H9 (cell line): Measurements from ENCODE around the gene OR5H15. TPM values are rescaled to one million over a fixed set of nuclear protein-coding genes. Genes with fewer than 3 reads are reported as not detected.

ENCODE experiments used
- DNase-seq: peaks from one replicate; pipeline ENCODE4 v3.0.0-alpha.2; 2017
- H2AFZ ChIP-seq: one replicate; pipeline ENCODE4 v1.6.1; 2013; ENCODE audit warnings: mild to moderate bottlenecking, low read length, control low read depth, moderate library complexity
- H2AK5ac ChIP-seq: 2 replicates; pipeline ENCODE4 v1.6.1; 2013; ENCODE audit warnings: low read length, control low read depth, mixed read lengths; ENCODE audit not compliant: insufficient read length
- H2BK120ac ChIP-seq: one replicate; pipeline ENCODE4 v1.6.1; 2013; ENCODE audit warnings: low read depth, mild to moderate bottlenecking, low read length, control low read depth, inconsistent platforms; ENCODE audit not compliant: poor library complexity, severe bottlenecking
- H2BK12ac ChIP-seq: 2 replicates; pipeline ENCODE4 v1.6.1; 2013; ENCODE audit warnings: low read length, control low read depth, mixed read lengths, low read depth; ENCODE audit not compliant: insufficient read length
- H2BK15ac ChIP-seq: 2 replicates; pipeline ENCODE4 v1.6.1; 2013; ENCODE audit warnings: low read depth, low read length, control low read depth
- H2BK20ac ChIP-seq: one replicate; pipeline ENCODE4 v1.6.1; 2013; ENCODE audit warnings: low read depth, mild to moderate bottlenecking, low read length, control low read depth, inconsistent platforms; ENCODE audit not compliant: poor library complexity, severe bottlenecking
- H2BK5ac ChIP-seq: 2 replicates; pipeline ENCODE4 v1.6.1; 2013; ENCODE audit warnings: low read length, control low read depth, mixed read lengths; ENCODE audit not compliant: insufficient read length
- H3K14ac ChIP-seq: 2 replicates; pipeline ENCODE4 v1.6.1; 2013; ENCODE audit warnings: low read length, control low read depth; ENCODE audit not compliant: insufficient read depth
- H3K18ac ChIP-seq: 2 replicates; pipeline ENCODE4 v1.6.1; 2013; ENCODE audit warnings: low read depth, mild to moderate bottlenecking, mixed read lengths, low read length, control low read depth; ENCODE audit not compliant: insufficient read length
- H3K23ac ChIP-seq: 2 replicates; pipeline ENCODE4 v1.6.1; 2013; ENCODE audit warnings: low read length, control low read depth, mixed read lengths, low read depth; ENCODE audit not compliant: insufficient read length
- H3K23me2 ChIP-seq: 2 replicates; pipeline ENCODE4 v1.6.1; 2013; ENCODE audit warnings: low read depth, mild to moderate bottlenecking, mixed read lengths, low read length, control low read depth; ENCODE audit not compliant: insufficient read length, poor library complexity, severe bottlenecking
- H3K27ac ChIP-seq: 2 replicates; pipeline ENCODE4 v1.5.1; 2013; ENCODE audit warnings: low read length, control low read depth, mixed read lengths, low read depth; ENCODE audit not compliant: insufficient read length
- H3K27me3 ChIP-seq: 2 replicates; pipeline ENCODE4 v1.6.1; 2013; ENCODE audit warnings: low read length, control low read depth, inconsistent platforms; ENCODE audit not compliant: insufficient read depth
- H3K4ac ChIP-seq: 2 replicates; pipeline ENCODE4 v1.6.1; 2013; ENCODE audit warnings: low read depth, mild to moderate bottlenecking, control low read depth, inconsistent platforms, low read length, moderate library complexity
- H3K4me1 ChIP-seq: 2 replicates; pipeline ENCODE4 v1.6.1; 2013; ENCODE audit warnings: low read length, control low read depth, inconsistent platforms; ENCODE audit not compliant: insufficient read depth
- H3K4me2 ChIP-seq: 2 replicates; pipeline ENCODE4 v1.6.1; 2013; ENCODE audit warnings: low read length, control low read depth, mixed read lengths; ENCODE audit not compliant: insufficient read length, insufficient read depth
- H3K56ac ChIP-seq: 2 replicates; pipeline ENCODE4 v1.6.1; 2013; ENCODE audit warnings: low read depth, mild to moderate bottlenecking, mixed read lengths, low read length, control low read depth; ENCODE audit not compliant: insufficient read length
- H3K79me1 ChIP-seq: 2 replicates; pipeline ENCODE4 v1.6.1; 2013; ENCODE audit warnings: low read depth, mild to moderate bottlenecking, moderate library complexity, low read length, control low read depth, inconsistent platforms; ENCODE audit not compliant: insufficient read depth, poor library complexity, severe bottlenecking
- H3K79me2 ChIP-seq: 2 replicates; pipeline ENCODE4 v1.6.1; 2013; ENCODE audit warnings: low read length, control low read depth, inconsistent platforms; ENCODE audit not compliant: insufficient read depth
- H3K9ac ChIP-seq: 2 replicates; pipeline ENCODE4 v1.6.1; 2013; ENCODE audit warnings: low read length, control low read depth, mixed read lengths; ENCODE audit not compliant: insufficient read length; ENCODE audit errors: extremely low read depth
- H3K9me3 ChIP-seq: one replicate; pipeline ENCODE4 v1.6.1; 2013; ENCODE audit warnings: low read depth, low read length, inconsistent platforms; ENCODE audit not compliant: control insufficient read depth
- H3T11ph ChIP-seq: one replicate; pipeline ENCODE4 v1.6.1; 2013; ENCODE audit warnings: mild to moderate bottlenecking, low read length, control low read depth, inconsistent platforms
- H4K20me1 ChIP-seq: one replicate; pipeline ENCODE4 v1.6.1; 2013; ENCODE audit not compliant: control insufficient read depth, insufficient read length, insufficient read depth
- H4K5ac ChIP-seq: 2 replicates; pipeline ENCODE4 v1.6.1; 2013; ENCODE audit warnings: low read depth, mild to moderate bottlenecking, mixed read lengths, low read length, control low read depth; ENCODE audit not compliant: insufficient read length
- H4K8ac ChIP-seq: replicated peaks from 2 replicates; pipeline ENCODE4 v1.6.1; 2013; ENCODE audit warnings: low read length, control low read depth, mixed read lengths, low read depth; ENCODE audit not compliant: insufficient read length
- H4K91ac ChIP-seq: 2 replicates; pipeline ENCODE4 v1.6.1; 2013; ENCODE audit warnings: low read depth, mild to moderate bottlenecking, moderate library complexity, mixed read lengths, low read length, control low read depth; ENCODE audit not compliant: insufficient read length
- H3K27ac Mint-ChIP-seq, 3 experiments: 2 replicates in 2 of 3; 3 replicates in 1 of 3; pipeline ENCODE4 v1.8.0; 2020 to 2021; ENCODE audit warnings: mixed read lengths in 3 of 3, mild to moderate bottlenecking in 1 of 3, moderate library complexity in 1 of 3
- H3K27me3 Mint-ChIP-seq: 2 replicates; pipeline ENCODE4 v1.8.0; 2021; ENCODE audit warnings: low read depth, mild to moderate bottlenecking, moderate library complexity, mixed read lengths
- H3K36me3 Mint-ChIP-seq, 3 experiments: 2 replicates in 2 of 3; 3 replicates in 1 of 3; pipeline ENCODE4 v1.8.0; 2020 to 2021; ENCODE audit warnings: low read depth in 3 of 3, mixed read lengths in 3 of 3; ENCODE audit not compliant: insufficient read depth in 1 of 3
- H3K4me1 Mint-ChIP-seq, 2 experiments: 2 replicates each; pipeline ENCODE4 v1.8.0; 2020; ENCODE audit warnings: mixed read lengths in 2 of 2
- H3K4me3 Mint-ChIP-seq, 2 experiments: 2 replicates in 1 of 2; 3 replicates in 1 of 2; pipeline ENCODE4 v1.8.0; 2020 to 2021; ENCODE audit warnings: mild to moderate bottlenecking in 2 of 2, mixed read lengths in 2 of 2, moderate library complexity in 1 of 2
- H3K9me3 Mint-ChIP-seq, 2 experiments: 2 replicates in 1 of 2; 3 replicates in 1 of 2; pipeline ENCODE4 v1.8.0; 2020; ENCODE audit warnings: mild to moderate bottlenecking in 2 of 2, mixed read lengths in 2 of 2, moderate library complexity in 1 of 2
- CTCF ChIP-seq: fragments of 200-600 bp; sonication (generic); conservative IDR thresholded peaks from 3 replicates; pipeline ENCODE4 v1.8.0; 2021; ENCODE audit warnings: antibody characterized with exemption, mild to moderate bottlenecking
- WGBS: extraction: QIAGEN DNeasy Blood & Tissue Kit; methylation state at CpG from one replicate; pipeline ENCODE4 v1.1.7; 2013; ENCODE audit warnings: missing lambda C conversion rate, low lambda C conversion rate, mixed read lengths; ENCODE audit not compliant: insufficient read length; ENCODE audit errors: extremely low coverage; 5-methylcytosine and 5-hydroxymethylcytosine counted together
- total RNA-seq: library from RNA; stranded (reverse); gene quantifications from 2 replicates; pipeline ENCODE4 v1.2.1, GENCODE V29; 2021

OR5H15 gene
- total RNA-seq, 1 experiment from 2014 or later, result not detected

- H3K23me2 ChIP-seq, result no peaks in the 10 kb centered on the region
- H2BK20ac ChIP-seq, result no peak overlapping the region
- H3K4me2 ChIP-seq, result no peak overlapping the region
- H3K4me1 ChIP-seq, result no peaks in the 10 kb centered on the region; the same call in 1 of the 2 replicates
- H2AK5ac ChIP-seq, result no peak overlapping the region
- no peak overlapping the region for H3K14ac ChIP-seq
- no peak overlapping the region for H3K27ac Mint-ChIP-seq
- no peak overlapping the region for H3K18ac ChIP-seq
- H3K23ac ChIP-seq, result no peak overlapping the region
- H2BK120ac ChIP-seq, result no peak overlapping the region
- no peaks in the 10 kb centered on the region for H3K27me3 ChIP-seq
- no peak overlapping the region for H2BK5ac ChIP-seq
- no peak for DNase-seq
- TF ChIP-seq CTCF, result no peak
- no peak overlapping the region for H2BK12ac ChIP-seq
- no peak overlapping the region for H3T11ph ChIP-seq
- H3K4ac ChIP-seq, result no peak overlapping the region
- H3K9me3 Mint-ChIP-seq, result no peaks in the 10 kb centered on the region
- no CpG with 5 or more reads among the region's 1 CpG for WGBS
- H3K79me1 ChIP-seq, result no peaks in the 10 kb centered on the region
- no peak overlapping the region for H3K4me3 Mint-ChIP-seq
- H3K4me1 Mint-ChIP-seq, result peaks cover 0 to 10% of the 10 kb centered on the region in 2 experiments
- no peak overlapping the region for H4K8ac ChIP-seq
- H3K79me2 ChIP-seq, result no peaks in the 10 kb centered on the region
- H2BK15ac ChIP-seq, result no peak overlapping the region
- no peak overlapping the region for H3K27ac ChIP-seq
- H3K9ac ChIP-seq, result no peak overlapping the region
- no peaks in the 10 kb centered on the region for H4K20me1 ChIP-seq
- H2AFZ ChIP-seq, result no peak overlapping the region
- H4K91ac ChIP-seq, result no peak overlapping the region
- H3K36me3 Mint-ChIP-seq, result no peaks in the 10 kb centered on the region; a peak in 2 of 7 replicates
- no peak overlapping the region for H4K5ac ChIP-seq
- no peak overlapping the region for H3K56ac ChIP-seq
- no peaks in the 10 kb centered on the region for H3K9me3 ChIP-seq
- no peaks in the 10 kb centered on the region for H3K27me3 Mint-ChIP-seq
Observed at GRCh38 chr3:98199020-98199419, 32.5 kb downstream of the OR5H15 start.
